Measurements from ENCODE around the gene IGSF8. TPM values are rescaled to one million over a fixed set of nuclear protein-coding genes. Genes with fewer than 3 reads are reported as not detected.

The IGSF8 gene
- total RNA-seq, 1 donor from 2014 or later, result 24.0 TPM

- Mint-ChIP-seq H3K27me3 (ENCODE audit: unreplicated experiment) (peaks cover 75% of the 10 kb centered on the region), H3K36me3 (ENCODE audit: unreplicated experiment) (no peaks in the 10 kb centered on the region)
- no peak for TF ChIP-seq CTCF (IDR thresholded peaks at IDR 0.05)
Observed at GRCh38 chr1:160080381-160081100, 17.9 kb downstream of the IGSF8 start.

GRCh38 chr1:160079448-160079847, 19.0 kb downstream of the IGSF8 start:
- DNase-seq (ENCODE audit: extremely low spot score, unreplicated experiment), result no peak
- Mint-ChIP-seq H3K4me3 (ENCODE audit: unreplicated experiment) (no peak overlapping the region), H3K9me3 (ENCODE audit: unreplicated experiment) (no peaks in the 10 kb centered on the region), H3K27me3 (ENCODE audit: unreplicated experiment) (peaks cover 86% of the 10 kb centered on the region), H3K27ac (ENCODE audit: unreplicated experiment) (no peak overlapping the region), H3K36me3 (ENCODE audit: unreplicated experiment) (no peaks in the 10 kb centered on the region), H3K4me1 (ENCODE audit: unreplicated experiment) (peaks cover 9% of the 10 kb centered on the region)
- TF ChIP-seq CTCF (IDR thresholded peaks at IDR 0.05), result no peak

More at GRCh38 chr1:160080381-160081100, 17.9 kb downstream of the IGSF8 start:
- no peaks in the 10 kb centered on the region for H3K9me3 Mint-ChIP-seq (ENCODE audit: unreplicated experiment)
- H3K27ac Mint-ChIP-seq (ENCODE audit: unreplicated experiment), result no peak overlapping the region
- H3K4me1 Mint-ChIP-seq (ENCODE audit: unreplicated experiment), result peaks cover 10% of the 10 kb centered on the region
- no peak for DNase-seq (ENCODE audit: extremely low spot score, unreplicated experiment)
- H3K4me3 Mint-ChIP-seq (ENCODE audit: unreplicated experiment), result no peak overlapping the region

- Mint-ChIP-seq H3K4me1 (ENCODE audit: unreplicated experiment) (peaks cover 9% of the 10 kb centered on the region), H3K27ac (ENCODE audit: unreplicated experiment) (no peak overlapping the region), H3K27me3 (ENCODE audit: unreplicated experiment) (peaks cover 86% of the 10 kb centered on the region), H3K9me3 (ENCODE audit: unreplicated experiment) (no peaks in the 10 kb centered on the region), H3K36me3 (ENCODE audit: unreplicated experiment) (no peaks in the 10 kb centered on the region), H3K4me3 (ENCODE audit: unreplicated experiment) (no peak overlapping the region)
- peak; percentile 60 for TF ChIP-seq CTCF (IDR thresholded peaks at IDR 0.05)
- no peak for DNase-seq (ENCODE audit: extremely low spot score, unreplicated experiment)
Observed at GRCh38 chr1:160078512-160079195, 19.8 kb downstream of the IGSF8 start.

GRCh38 chr1:160077486-160077885, 20.9 kb downstream of the IGSF8 start:
- peaks cover 7% of the 10 kb centered on the region for H3K4me1 Mint-ChIP-seq (ENCODE audit: unreplicated experiment)
- no peak for DNase-seq (ENCODE audit: extremely low spot score, unreplicated experiment)
- TF ChIP-seq CTCF (IDR thresholded peaks at IDR 0.05), result no peak
- H3K9me3 Mint-ChIP-seq (ENCODE audit: unreplicated experiment), result no peaks in the 10 kb centered on the region
- no peaks in the 10 kb centered on the region for H3K36me3 Mint-ChIP-seq (ENCODE audit: unreplicated experiment)
- H3K4me3 Mint-ChIP-seq (ENCODE audit: unreplicated experiment), result no peak overlapping the region
- H3K27me3 Mint-ChIP-seq (ENCODE audit: unreplicated experiment), result peaks cover 88% of the 10 kb centered on the region
- no peak overlapping the region for H3K27ac Mint-ChIP-seq (ENCODE audit: unreplicated experiment)

GRCh38 chr1:160076295-160076694, 22.1 kb downstream of the IGSF8 start:
- no peak overlapping the region for H3K4me3 Mint-ChIP-seq (ENCODE audit: unreplicated experiment)
- H3K4me1 Mint-ChIP-seq (ENCODE audit: unreplicated experiment), result peaks cover 7% of the 10 kb centered on the region
- no peak for DNase-seq (ENCODE audit: extremely low spot score, unreplicated experiment)
- H3K9me3 Mint-ChIP-seq (ENCODE audit: unreplicated experiment), result no peaks in the 10 kb centered on the region
- H3K27me3 Mint-ChIP-seq (ENCODE audit: unreplicated experiment), result peaks cover 86% of the 10 kb centered on the region
- no peak for TF ChIP-seq CTCF (IDR thresholded peaks at IDR 0.05)
- no peaks in the 10 kb centered on the region for H3K36me3 Mint-ChIP-seq (ENCODE audit: unreplicated experiment)
- no peak overlapping the region for H3K27ac Mint-ChIP-seq (ENCODE audit: unreplicated experiment)
